ENCODE results near the gene OSBPL1A.
"Not testable (repeated sequence)": the region's sequence is repeated elsewhere in the genome, so short reads cannot be mapped to it uniquely, and the experiment has no call there.

OSBPL1A gene

GRCh38 chr18:24176727-24177416 lies 220.8 kb downstream of the OSBPL1A start:
- DNase-seq: peak; percentile 66

- DNase-seq: no peak
Measured at GRCh38 chr18:24173997-24174396, 223.6 kb downstream of the OSBPL1A start.

GRCh38 chr18:24170360-24170759 lies 227.3 kb downstream of the OSBPL1A start:
- no peak for DNase-seq

GRCh38 chr18:24168496-24168895 lies 229.1 kb downstream of the OSBPL1A start:
- no peak for DNase-seq

GRCh38 chr18:24161304-24161703 lies 236.3 kb downstream of the OSBPL1A start:
- DNase-seq: no peak

- DNase-seq: no peak
Measured at GRCh38 chr18:24160086-24160485, 237.5 kb downstream of the OSBPL1A start.

- DNase-seq: no peak
Measured at GRCh38 chr18:24157855-24158254, 239.8 kb downstream of the OSBPL1A start.

- DNase-seq: no peak
Measured at GRCh38 chr18:24153397-24153796, 244.2 kb downstream of the OSBPL1A start.

GRCh38 chr18:24149591-24149990 lies 248.0 kb downstream of the OSBPL1A start:
- DNase-seq: not testable (repeated sequence)

- DNase-seq: no peak
Measured at GRCh38 chr18:24142376-24142775, 255.2 kb downstream of the OSBPL1A start.

- DNase-seq: no peak
Measured at GRCh38 chr18:24140697-24141096, 256.9 kb downstream of the OSBPL1A start.

- DNase-seq: peak; percentile 83
Measured at GRCh38 chr18:24138789-24139616, 258.6 kb downstream of the OSBPL1A start, which contains the start of gene CABYR. CABYR (plus strand) TSS chr18:24139062; CDS start chr18:24143115, 4,053 bp downstream.

GRCh38 chr18:24138409-24138788 lies 259.2 kb downstream of the OSBPL1A start:
- no peak for DNase-seq

- DNase-seq: no peak
Measured at GRCh38 chr18:24136967-24137373, 260.7 kb downstream of the OSBPL1A start.

GRCh38 chr18:24130494-24130893 lies 267.1 kb downstream of the OSBPL1A start:
- DNase-seq: no peak

GRCh38 chr18:24128700-24129099 lies 268.9 kb downstream of the OSBPL1A start:
- no peak for DNase-seq

- no peak for DNase-seq
Measured at GRCh38 chr18:24127735-24128134, 269.9 kb downstream of the OSBPL1A start.

GRCh38 chr18:24126155-24126961 lies 271.3 kb downstream of the OSBPL1A start:
- no peak for DNase-seq

GRCh38 chr18:24121625-24122024 lies 276.0 kb downstream of the OSBPL1A start:
- DNase-seq: no peak

- DNase-seq: no peak
Measured at GRCh38 chr18:24120676-24121075, 276.9 kb downstream of the OSBPL1A start.

- DNase-seq: peak; percentile 89
Measured at GRCh38 chr18:24118750-24119577, 278.7 kb downstream of the OSBPL1A start.

- no peak for DNase-seq
Measured at GRCh38 chr18:24115628-24116027, 282.0 kb downstream of the OSBPL1A start.
